T-helper 2 cell (primary cell): ENCODE results near the gene BABAM1.
A peak's percentile ranks its signal among the peaks of the same experiment; 100 is the strongest.

Source experiments
- DNase-seq, 5 experiments: peaks; one replicate each; pipeline versions ENCODE4 v3.0.0 to v3.0.0-alpha.2; 2012 to 2022

BABAM1 gene

GRCh38 chr19:17303940-17304267, 36.7 kb downstream of the BABAM1 start:
- no peak for DNase-seq

- DNase-seq, result no peak
These were observed 37.4 kb downstream of the BABAM1 start for GRCh38 chr19:17304386-17305215.

- no peak for DNase-seq
These were observed 37.9 kb downstream of the BABAM1 start for GRCh38 chr19:17305216-17305516.

- peak; percentile 85 to 99 (median 93) for DNase-seq
These were observed 38.5 kb downstream of the BABAM1 start, which contains the start of gene MRPL34 for GRCh38 chr19:17305517-17306284. Gene MRPL34, plus strand, starts transcription at chr19:17305872. Its CDS starts 21 bp downstream, at chr19:17305893.

- no peak for DNase-seq
These were observed 39.1 kb downstream of the BABAM1 start for GRCh38 chr19:17306285-17306714.

GRCh38 chr19:17307876-17308377, 40.7 kb downstream of the BABAM1 start:
- DNase-seq, result no peak

- DNase-seq, result peak; percentile 94 to 100 (median 99)
These were observed 42.1 kb downstream of the BABAM1 start, which contains the start of gene DDA1 for GRCh38 chr19:17309198-17309964. Gene DDA1, plus strand, starts transcription at chr19:17309563. Its CDS starts 92 bp downstream, at chr19:17309655.

GRCh38 chr19:17309965-17310461, 42.8 kb downstream of the BABAM1 start:
- no peak for DNase-seq

GRCh38 chr19:17311455-17312188, 44.4 kb downstream of the BABAM1 start:
- DNase-seq, result no peak

- DNase-seq, result no peak
These were observed 45.2 kb downstream of the BABAM1 start for GRCh38 chr19:17312189-17313113.

GRCh38 chr19:17314007-17314593, 46.9 kb downstream of the BABAM1 start:
- no peak for DNase-seq

GRCh38 chr19:17318966-17319365, 51.7 kb downstream of the BABAM1 start:
- DNase-seq, result no peak

- no peak for DNase-seq
These were observed 52.4 kb downstream of the BABAM1 start for GRCh38 chr19:17319473-17320238.

- DNase-seq, result no peak
These were observed 53.2 kb downstream of the BABAM1 start for GRCh38 chr19:17320435-17320834.

- DNase-seq, result no peak
These were observed 54.6 kb downstream of the BABAM1 start for GRCh38 chr19:17321655-17322489.

GRCh38 chr19:17322854-17323253, 55.6 kb downstream of the BABAM1 start:
- no peak for DNase-seq

GRCh38 chr19:17323300-17323963, 56.2 kb downstream of the BABAM1 start:
- DNase-seq, result no peak

GRCh38 chr19:17323964-17324332, 56.7 kb downstream of the BABAM1 start:
- no peak for DNase-seq
